Lung (tissue), 12 donors: ENCODE measurements around the gene CLIC4. TPM values are rescaled to one million over a fixed set of nuclear protein-coding genes. Genes with fewer than 3 reads are reported as not detected.
"Not testable (repeated sequence)": the region's sequence is repeated elsewhere in the genome, so short reads cannot be mapped to it uniquely, and the experiment has no call there.

ENCODE experiments used
- ATAC-seq: fragments of 200-7000 bp; cut with Tn5 transposase; one replicate; pipeline ENCODE4 v1.9.1; 2020; ENCODE audit warnings: moderate number of reproducible peaks; ENCODE audit not compliant: insufficient read depth, low FRiP score
- DNase-seq, 3 donors: peaks; one replicate each; pipeline ENCODE4 v3.0.0-alpha.2; 2013 to 2017
- H3K27ac ChIP-seq, 2 donors: one replicate each; pipeline ENCODE4 v1.5.1; 2013; ENCODE audit warnings: mild to moderate bottlenecking in 2 of 2, moderate library complexity in 2 of 2, control low read depth in 1 of 2, inconsistent platforms in 1 of 2, low read depth in 1 of 2, low read length in 1 of 2
- H3K27me3 ChIP-seq, 3 donors: one replicate each; pipeline ENCODE4 v1.5.1; 2013; ENCODE audit warnings: low read length in 2 of 3; ENCODE audit not compliant: control insufficient read depth in 3 of 3, insufficient read depth in 3 of 3
- H3K36me3 ChIP-seq, 4 donors: one replicate each; pipeline ENCODE4 v1.5.1; 2013; ENCODE audit warnings: low read length in 4 of 4, mild to moderate bottlenecking in 1 of 4, moderate library complexity in 1 of 4; ENCODE audit not compliant: control insufficient read depth in 4 of 4, insufficient read depth in 4 of 4
- H3K4me1 ChIP-seq, 5 donors: one replicate each; pipeline ENCODE4 v1.5.1; 2013; ENCODE audit warnings: low read length in 5 of 5, mild to moderate bottlenecking in 2 of 5, moderate library complexity in 1 of 5; ENCODE audit not compliant: control insufficient read depth in 5 of 5, insufficient read depth in 5 of 5
- H3K4me3 ChIP-seq: one replicate; pipeline ENCODE4 v1.5.1; 2013; ENCODE audit warnings: mild to moderate bottlenecking, control low read depth, moderate library complexity
- H3K9ac ChIP-seq, 2 donors: one replicate each; pipeline ENCODE4 v1.5.1; 2013; ENCODE audit warnings: low read length in 2 of 2, control low read depth in 1 of 2; ENCODE audit not compliant: insufficient read depth in 1 of 2
- H3K9me3 ChIP-seq, 4 donors: one replicate each; pipeline ENCODE4 v1.5.1; 2013; ENCODE audit warnings: low read length in 3 of 4, mild to moderate bottlenecking in 1 of 4, moderate library complexity in 1 of 4; ENCODE audit not compliant: control insufficient read depth in 4 of 4, insufficient read depth in 3 of 4
- WGBS, 2 donors: extraction: QIAGEN DNeasy Blood & Tissue Kit; methylation state at CpG; one replicate each; pipeline ENCODE4 v1.1.7; 2013; 5-methylcytosine and 5-hydroxymethylcytosine counted together
- polyA plus RNA-seq, 2 donors: library from polyadenylated mRNA; stranded (reverse); fragments of 200-250 nt; gene quantifications; one replicate each; pipeline ENCODE4 v1.2.1, GENCODE V29; 2013
- total RNA-seq, 2 donors: library from RNA; depleted of rRNA in 1 of 2; stranded (reverse); fragments of >200 nt in 1 of 2; gene quantifications; one replicate each; pipeline ENCODE4 v1.2.1, GENCODE V29; 2014 to 2021
- TF ChIP-seq, protein P1 (sequence below): IDR thresholded peaks from 2 replicates; pipeline ENCODE4 v1.5.1; 2012; ENCODE audit warnings: mild to moderate bottlenecking; ENCODE audit errors: control extremely low read depth, extremely low read depth
- donor health status: control.
- donor health status: control.
- donor health status: Bipolar disorder and iron deficiency.
- donor health status: healthy.
- donor health status: DM: yes; HTN: yes; CAD: no.

CLIC4 gene
- total and polyA plus RNA-seq, 4 donors = 52.0 to 236 (median 166) TPM

DNA sequence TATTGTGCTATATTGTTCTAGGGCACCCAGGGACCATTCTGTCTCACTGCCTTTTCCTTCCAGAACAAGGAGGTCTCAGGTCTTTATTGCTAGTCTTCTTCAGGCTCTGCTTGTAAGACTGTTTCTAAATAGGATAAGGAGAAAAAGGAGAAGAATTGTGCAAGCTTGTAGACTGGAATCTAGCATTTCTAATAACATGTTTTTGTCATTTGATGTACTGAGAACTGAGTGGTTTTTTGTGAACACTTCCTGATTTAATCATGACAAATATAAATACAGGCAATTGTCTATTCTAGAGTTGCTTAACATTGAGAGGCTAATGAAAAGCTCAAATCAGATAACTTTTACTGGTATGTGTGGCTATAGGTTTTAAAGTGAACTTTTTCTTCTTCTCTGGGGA lies 77.6 kb downstream of the CLIC4 start:
- no peak for ATAC-seq
- Histone ChIP-seq H3K4me3 (no peak overlapping the region), H3K9me3 (no peaks in the 10 kb centered on the region), H3K9ac (no peak overlapping the region), H3K27ac (no peak overlapping the region), H3K27me3 (no peaks in the 10 kb centered on the region), H3K4me1 (peaks cover 0 to 14% (median 8%) of the 10 kb centered on the region in 5 donors), H3K36me3 (peaks cover 0 to 4% (median under 1%) of the 10 kb centered on the region in 4 donors)
- TF ChIP-seq, protein P1, sequence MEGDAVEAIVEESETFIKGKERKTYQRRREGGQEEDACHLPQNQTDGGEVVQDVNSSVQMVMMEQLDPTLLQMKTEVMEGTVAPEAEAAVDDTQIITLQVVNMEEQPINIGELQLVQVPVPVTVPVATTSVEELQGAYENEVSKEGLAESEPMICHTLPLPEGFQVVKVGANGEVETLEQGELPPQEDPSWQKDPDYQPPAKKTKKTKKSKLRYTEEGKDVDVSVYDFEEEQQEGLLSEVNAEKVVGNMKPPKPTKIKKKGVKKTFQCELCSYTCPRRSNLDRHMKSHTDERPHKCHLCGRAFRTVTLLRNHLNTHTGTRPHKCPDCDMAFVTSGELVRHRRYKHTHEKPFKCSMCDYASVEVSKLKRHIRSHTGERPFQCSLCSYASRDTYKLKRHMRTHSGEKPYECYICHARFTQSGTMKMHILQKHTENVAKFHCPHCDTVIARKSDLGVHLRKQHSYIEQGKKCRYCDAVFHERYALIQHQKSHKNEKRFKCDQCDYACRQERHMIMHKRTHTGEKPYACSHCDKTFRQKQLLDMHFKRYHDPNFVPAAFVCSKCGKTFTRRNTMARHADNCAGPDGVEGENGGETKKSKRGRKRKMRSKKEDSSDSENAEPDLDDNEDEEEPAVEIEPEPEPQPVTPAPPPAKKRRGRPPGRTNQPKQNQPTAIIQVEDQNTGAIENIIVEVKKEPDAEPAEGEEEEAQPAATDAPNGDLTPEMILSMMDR = no peak
- DNase-seq = peak in 1 of 3 donors; percentile 17

DNA sequence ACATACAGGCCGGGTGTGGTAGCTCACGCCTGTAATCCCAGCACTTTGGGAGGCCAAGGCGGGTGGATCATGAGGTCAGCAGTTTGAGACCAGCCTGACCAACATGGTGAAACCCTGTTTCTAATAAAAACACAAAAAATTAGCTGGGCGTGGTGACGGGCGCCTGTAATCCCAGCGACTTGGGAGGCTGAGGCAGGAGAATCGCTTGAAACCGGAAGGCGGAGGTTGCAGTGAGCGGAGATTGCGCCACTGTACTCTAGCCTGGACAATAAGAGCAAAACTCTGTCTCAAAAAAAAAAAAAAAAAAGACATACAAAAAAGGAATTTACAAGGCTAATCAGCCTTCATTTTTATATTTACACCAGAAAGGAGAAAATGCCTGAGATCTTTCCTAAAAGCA lies 78.2 kb downstream of the CLIC4 start:
- H3K9me3 ChIP-seq, H3K27me3 ChIP-seq, ATAC-seq, DNase-seq, H3K27ac ChIP-seq, H3K9ac ChIP-seq, H3K36me3 ChIP-seq, H3K4me3 ChIP-seq: not testable (repeated sequence)
- peaks cover 0 to 18% (median 12%) of the 10 kb centered on the region in 5 donors for H3K4me1 ChIP-seq
- 80 to 86% methylated on average over 12 of the region's 12 CpGs for WGBS, 2 donors

DNA sequence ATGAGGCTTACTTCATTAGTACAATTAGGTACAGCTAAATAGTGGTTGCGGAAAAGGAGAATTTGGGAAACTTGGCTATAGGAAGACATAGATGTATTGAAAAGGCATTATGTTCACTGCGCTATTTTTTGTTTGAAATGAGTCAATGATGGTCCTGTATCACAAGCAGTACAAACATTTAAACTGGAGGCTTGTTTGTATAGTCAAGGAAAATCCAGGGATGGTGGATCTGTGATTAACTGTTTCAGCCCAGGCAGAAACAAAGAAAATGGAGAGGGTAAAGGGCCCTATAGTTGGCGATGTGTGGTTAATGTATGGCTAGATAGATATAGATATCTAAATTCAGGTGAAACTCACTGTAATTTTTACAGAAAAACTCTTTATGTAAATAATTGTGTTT lies 79.9 kb downstream of the CLIC4 start:
- TF ChIP-seq, protein P1 = no peak
- Histone ChIP-seq H3K9ac (no peak overlapping the region), H3K27me3 (no peaks in the 10 kb centered on the region), H3K9me3 (no peaks in the 10 kb centered on the region), H3K27ac (no peak overlapping the region), H3K4me1 (peaks cover 0 to 24% (median 12%) of the 10 kb centered on the region in 5 donors), H3K36me3 (peaks cover 0 to 2% (median 0%) of the 10 kb centered on the region in 4 donors), H3K4me3 (no peak overlapping the region)
- ATAC-seq (no peak), DNase-seq (no peak)
- 96 to 98% methylated on average over 3 of the region's 3 CpGs for WGBS, 2 donors

DNA sequence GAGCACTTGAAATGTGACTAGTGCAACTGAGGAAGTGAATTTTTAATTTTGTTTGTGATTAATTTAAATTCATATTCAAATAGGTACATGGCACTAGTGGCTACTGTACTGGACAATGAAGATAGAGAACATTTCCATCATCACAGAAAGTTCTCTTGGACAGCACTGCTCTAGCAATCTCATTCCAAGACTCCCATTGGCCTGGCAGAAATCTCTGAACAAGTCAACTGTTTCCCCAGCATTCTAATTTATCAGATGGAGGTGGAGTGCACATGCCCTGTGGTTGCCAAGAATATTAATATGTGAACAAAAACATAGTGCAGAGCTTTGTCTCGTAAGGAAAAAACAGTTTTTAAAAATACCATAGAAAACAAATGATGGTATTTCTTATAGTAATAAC lies 81.3 kb downstream of the CLIC4 start:
- H3K9ac ChIP-seq = no peak overlapping the region
- peak overlapping the region in 1 of 2 donors; percentile 20 for H3K27ac ChIP-seq
- TF ChIP-seq, protein P1 = no peak
- H3K4me3 ChIP-seq = no peak overlapping the region
- ATAC-seq (no peak), DNase-seq (no peak)
- H3K9me3 ChIP-seq = no peaks in the 10 kb centered on the region
- 52 to 82% methylated on average over 1 of the region's 1 CpG for WGBS, 2 donors
- no peaks in the 10 kb centered on the region for H3K27me3 ChIP-seq
- peaks cover 0 to 24% (median 12%) of the 10 kb centered on the region in 5 donors for H3K4me1 ChIP-seq
- peaks cover 0 to 2% (median 0%) of the 10 kb centered on the region in 4 donors for H3K36me3 ChIP-seq
